HG03064 (cell line): ENCODE data around the gene PLSCR4.
"Not testable (repeated sequence)": the region's sequence is repeated elsewhere in the genome, so short reads cannot be mapped to it uniquely, and the experiment has no call there.

Source experiments
- ATAC-seq: cut with Tn5 transposase; IDR thresholded peaks from one replicate; pipeline ENCODE4 v1.9.1; 2021; ENCODE audit warnings: low read depth; ENCODE audit not compliant: unreplicated experiment

Gene PLSCR4, protein sequence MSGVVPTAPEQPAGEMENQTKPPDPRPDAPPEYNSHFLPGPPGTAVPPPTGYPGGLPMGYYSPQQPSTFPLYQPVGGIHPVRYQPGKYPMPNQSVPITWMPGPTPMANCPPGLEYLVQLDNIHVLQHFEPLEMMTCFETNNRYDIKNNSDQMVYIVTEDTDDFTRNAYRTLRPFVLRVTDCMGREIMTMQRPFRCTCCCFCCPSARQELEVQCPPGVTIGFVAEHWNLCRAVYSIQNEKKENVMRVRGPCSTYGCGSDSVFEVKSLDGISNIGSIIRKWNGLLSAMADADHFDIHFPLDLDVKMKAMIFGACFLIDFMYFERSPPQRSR

DNA sequence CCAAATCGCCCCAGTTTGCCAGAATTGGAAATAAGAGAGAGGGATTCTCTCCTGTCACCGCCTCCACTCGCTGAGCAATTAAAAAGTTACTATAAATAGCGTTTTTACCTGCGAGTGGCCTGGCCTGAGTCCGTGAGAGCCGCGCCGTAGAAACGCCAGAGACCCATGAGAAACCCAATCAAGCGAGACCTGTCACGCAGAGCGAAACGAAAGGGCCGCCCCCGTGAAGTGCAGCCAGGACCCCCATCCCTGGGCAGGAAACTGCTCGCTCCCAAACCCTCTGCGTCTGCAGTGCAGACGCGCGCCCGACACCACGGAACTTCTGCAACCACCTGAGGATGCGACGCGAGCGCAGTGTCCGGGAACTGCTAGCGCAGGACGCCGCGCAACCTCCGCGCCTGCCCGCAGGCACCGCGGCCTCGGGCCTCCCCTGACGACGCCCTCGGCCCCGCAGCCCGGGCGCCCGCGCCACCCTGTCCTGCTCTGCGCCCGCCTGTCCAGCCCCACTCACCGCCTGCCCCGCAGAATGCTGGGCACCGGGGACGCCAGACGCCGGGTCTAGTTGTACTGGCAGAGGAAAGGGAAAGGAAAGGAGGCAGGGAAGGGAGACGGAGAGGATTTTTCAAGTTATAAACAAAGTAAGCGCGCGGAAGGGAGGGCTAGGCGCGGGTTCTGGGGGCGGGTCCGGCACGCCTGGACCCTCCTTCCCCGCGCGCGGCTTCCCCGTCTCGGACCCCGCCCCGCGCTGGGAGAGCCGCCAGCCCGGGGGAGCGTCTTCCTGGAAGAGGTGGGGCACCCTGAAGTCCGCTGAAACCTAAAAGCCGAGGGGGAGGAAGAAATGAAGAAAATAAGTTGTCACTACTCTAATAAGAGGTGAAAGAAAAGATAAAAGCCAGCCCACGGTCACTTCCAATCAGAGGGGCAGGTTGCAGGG lies at the start of gene PLSCR4:
PLSCR4 (minus strand) TSS at position 657 of the 934 bp plus-strand sequence. CDS start 29,034 bp downstream, outside the sequence.
- no peak for ATAC-seq

DNA sequence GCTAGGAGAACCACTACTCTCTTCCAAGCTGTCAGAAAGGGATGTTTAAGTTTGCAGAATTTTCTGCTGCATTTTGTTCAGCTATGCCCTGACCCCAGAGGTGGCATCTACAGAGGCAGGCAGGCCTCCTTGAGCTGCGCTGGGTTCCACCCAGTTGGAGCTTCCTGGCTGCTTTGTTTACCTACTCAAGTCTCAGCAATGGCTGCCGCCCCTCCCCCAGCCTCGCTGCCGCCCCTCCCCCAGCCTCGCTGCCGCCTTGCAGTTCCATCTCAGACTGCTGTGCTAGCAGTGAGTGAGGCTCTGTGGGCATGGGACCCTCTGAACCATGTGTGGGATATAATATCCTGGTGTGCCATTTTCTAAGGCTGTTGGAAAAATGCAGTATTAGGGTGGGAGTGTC lies 42.5 kb upstream of the PLSCR4 start:
- ATAC-seq, result not testable (repeated sequence)

DNA sequence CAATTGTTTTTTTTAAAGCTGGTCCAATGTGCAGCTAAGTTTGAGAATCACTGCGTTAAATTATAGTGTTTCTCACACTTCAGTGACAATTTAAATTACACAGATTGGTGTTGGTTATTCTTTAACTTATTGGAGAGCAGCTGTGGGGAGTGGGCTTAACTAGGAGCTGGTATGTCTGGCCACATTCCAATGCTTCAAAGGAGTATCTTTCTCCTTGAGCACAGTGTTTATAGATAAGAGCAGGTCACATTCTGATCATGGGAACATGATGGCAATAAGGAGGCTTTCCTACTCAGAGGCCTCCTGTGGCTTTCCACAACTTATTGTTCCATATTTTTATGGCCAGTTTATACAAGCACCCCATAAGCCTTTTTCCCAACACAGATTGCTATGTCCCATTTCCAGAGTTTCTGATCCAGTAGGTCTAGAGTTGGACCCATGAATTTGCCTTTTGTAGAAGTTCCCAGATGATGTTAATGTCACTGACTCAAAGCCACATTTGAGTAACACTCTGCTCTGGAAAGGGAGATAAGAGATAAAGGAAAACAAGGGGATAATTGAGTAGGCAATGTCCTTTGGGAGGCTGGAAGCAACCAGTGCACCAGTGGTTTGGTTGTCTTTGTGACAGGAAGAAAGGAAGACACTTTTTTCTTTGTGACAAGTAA lies 33.0 kb upstream of the PLSCR4 start:
- ATAC-seq, result no peak

DNA sequence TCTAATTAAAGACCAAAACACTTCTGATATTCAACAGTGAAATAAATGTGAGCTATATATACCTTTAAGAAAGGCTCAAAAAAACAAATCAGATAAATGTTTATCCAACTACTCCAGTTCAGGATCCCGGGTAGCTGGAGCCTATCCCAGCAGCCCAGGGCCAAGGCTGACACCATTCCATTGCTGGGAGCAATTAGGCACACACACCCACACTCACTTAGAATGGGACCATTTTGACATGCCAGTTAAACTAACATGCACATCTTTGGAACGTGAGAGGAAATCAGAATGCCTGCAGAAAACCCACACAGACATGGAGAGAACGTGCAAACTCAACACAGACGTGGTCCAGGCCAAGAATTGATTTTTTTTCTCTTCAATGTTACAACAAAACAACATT lies 30.0 kb upstream of the PLSCR4 start:
- no peak for ATAC-seq

DNA sequence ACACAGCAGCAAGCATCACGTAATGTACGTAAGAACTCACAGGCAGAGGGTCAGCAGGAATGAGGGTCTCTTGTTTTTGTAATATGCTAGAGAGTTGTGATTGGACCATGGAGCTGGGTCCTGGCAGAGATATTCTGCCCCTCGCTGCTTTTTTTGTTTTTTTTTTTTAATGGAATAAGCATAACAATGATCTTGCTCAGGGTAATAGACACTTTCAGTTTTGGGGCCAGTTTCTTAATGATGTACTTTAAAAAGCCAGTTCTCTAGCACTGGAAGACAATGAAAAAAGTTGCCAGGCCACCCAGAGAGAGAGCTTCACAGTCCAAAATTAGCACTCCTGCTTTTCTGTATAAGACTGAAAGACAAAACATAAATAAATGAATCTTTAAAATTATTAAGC lies 29.0 kb upstream of the PLSCR4 start:
- ATAC-seq, result no peak

DNA sequence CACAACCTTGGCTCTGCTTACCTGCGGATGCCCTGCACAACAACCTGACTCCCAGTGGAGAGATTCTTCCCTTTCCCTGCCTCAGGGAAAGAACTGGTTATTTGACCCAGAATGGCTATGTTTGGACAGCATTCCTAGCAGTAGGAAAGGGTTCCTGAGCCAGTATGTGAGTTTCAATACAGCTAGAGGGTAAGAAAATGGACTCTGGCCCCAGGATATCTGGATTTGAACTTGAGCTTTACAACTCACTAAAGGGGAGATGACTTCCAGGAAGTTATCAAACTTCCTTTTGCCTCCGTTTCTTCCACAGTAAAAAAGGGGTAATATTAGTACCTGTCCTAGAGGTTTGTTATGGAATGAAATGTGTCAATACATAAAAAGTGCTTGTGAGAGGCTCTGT lies 28.1 kb upstream of the PLSCR4 start:
- no peak for ATAC-seq

DNA sequence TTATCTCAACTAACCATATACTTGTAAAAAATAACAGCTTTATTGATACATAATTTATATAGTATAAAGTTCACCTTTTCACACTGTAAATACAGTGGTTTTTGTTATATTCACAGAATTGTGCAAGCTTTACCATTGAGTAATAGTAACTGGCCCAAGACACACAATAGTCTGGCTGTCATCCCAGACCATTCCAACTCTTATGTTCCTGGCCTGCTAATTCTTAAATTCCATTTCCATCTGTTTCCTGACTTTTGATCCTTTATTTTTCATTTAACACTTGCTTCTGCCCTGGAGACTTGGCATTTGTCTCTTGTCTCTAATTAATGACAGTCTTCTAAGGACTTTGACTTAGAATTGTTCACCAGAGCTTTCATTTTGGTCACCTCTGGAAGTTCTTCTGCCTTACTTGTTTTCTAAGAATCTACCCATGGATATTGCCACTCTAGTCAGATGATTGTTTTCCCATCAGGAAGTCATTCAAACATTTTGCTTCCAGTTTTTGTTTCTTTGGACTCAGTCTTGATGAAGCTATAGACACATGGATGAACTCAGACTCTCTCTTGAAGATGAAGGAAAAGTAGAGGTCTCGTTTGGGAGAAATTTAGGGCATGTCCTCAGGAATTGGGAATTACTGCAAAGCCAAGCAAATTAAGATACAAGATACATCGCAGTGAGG lies 27.2 kb upstream of the PLSCR4 start:
- no peak for ATAC-seq

DNA sequence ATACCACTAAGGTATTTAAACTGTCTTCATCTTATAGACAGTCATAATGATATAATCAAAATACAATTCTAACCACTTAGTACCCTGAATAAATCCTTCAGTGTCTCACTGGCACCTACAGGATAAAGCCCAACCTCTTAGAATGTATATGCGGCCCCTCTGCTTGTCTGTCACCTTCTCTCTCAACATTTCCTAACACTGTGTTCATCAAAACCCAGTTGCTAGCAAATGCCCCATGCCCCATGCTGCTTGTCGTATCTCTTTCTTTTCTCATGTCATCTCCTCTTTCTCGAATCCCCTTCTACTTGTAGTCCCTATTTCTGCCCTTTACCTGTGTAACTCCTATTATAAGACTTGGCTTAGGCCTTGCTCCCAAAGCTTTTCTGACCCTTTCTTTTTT lies 24.6 kb upstream of the PLSCR4 start:
- ATAC-seq, result no peak

DNA sequence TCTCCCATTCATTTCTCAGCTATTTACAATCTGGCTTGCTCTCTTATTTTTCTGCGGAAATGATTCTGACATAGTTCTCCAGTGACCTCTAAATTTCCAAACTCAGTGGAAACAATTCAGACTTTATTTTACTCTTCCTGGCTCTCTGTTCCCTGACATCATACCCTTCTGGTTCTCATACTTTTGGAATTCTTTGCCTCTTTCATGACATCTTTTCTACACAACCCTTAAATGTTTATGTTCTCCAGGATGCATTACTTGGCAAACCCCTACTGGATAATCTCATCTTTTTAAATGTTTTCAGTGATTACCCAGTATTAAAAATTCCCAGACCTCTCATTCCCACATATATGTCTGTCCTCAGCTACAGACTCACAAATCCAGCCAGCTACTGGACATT lies 23.9 kb upstream of the PLSCR4 start:
- no peak for ATAC-seq

DNA sequence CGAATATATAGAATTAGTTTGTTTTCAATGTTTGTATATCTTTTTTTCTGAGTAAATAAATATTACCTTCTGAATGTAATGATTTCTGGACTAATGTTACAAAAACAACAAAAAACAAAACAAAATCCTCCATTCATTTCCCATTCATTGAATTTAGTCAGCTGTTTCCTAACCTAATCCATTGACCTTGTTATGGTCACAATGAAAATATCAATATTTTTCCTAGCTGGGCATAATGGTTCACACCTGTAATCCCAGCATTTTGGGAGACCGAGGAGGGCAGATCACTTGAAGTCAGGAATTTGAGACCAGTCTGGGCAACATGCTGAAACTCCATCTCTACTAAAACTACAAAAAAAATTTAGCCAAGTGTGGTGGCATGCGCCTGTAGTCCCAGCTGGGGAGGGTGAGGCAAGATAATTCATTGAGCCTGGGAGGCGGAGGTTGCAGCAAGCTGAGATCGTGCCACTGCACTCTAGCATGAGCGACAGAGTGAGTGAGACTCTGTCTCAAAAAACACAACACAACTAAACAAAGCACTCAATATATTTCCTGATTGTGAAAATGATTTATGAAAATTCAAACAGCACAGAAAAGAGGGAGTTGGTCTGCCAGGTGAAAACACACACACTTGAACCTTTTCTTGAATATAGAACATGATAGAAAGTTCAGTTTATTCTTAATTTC lies 23.0 kb upstream of the PLSCR4 start:
- ATAC-seq, result no peak

DNA sequence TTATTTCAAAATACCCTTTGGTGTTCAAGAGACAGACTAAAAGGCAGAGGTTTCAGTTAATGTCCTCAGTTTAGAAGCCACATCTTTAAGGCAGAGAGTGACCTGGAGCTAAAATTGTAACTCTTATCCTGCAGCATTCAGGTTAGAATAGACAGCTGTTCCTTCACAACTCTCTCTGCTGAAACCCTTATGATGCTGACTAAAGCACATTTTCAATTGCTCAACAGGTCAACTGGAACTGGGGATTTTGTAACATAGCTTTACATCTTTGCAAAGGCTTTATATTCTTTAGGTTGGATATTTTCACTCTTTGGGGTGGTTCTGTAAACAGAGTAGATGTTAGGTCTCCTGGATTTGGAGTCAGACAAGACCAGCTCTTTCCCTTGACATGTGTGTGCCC lies 20.3 kb upstream of the PLSCR4 start:
- no peak for ATAC-seq

DNA sequence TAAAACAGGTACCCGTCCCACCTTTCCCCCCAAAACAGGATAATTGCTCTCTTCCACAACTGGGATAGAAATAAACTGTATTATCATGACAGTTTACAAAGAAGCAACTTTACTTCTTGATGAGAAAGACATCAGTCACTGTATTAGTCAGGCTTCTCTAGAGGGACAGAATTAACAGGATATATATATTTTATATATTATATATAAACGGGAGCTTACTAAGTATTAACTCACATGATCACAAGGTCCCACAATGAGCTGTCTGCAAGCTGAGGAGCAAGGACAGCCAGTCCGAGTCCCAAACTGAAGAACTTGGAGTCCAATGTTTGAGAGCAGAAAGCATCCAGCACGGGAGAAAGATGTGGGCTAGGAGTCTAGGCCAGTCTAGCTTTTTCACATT lies 18.4 kb upstream of the PLSCR4 start:
- ATAC-seq, result no peak

DNA sequence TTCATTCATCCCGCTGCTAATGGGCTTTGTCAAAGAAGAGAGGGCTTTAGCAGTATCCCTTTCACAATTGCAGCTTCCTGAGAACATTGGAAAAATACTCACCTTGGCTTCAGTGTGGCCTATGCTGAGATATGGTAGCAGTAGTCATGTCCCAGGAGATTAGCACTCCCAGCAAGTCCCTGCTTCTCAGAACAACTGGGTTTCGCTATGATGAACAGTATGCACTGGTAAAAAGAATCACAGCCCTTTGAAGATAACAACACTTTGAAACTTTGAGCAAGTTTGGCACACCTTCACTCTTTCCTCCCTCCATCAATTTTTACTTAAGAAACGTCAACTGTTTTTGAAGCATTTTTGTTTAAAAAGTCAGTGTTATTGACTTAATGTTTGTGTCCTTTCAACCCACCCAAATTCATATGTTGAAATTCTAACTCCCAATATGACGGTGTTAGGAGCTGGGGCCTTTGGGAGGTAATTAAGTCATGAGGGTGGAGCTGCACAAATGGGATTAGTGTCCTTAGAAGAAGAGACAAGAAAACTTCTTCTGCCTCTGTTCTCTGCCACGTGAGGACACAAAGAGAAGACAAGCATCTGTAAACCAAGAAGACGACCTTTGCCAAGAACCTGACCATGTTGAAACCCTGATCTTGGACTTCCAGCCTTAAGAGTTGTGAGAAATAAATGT lies 17.8 kb upstream of the PLSCR4 start:
- no peak for ATAC-seq

DNA sequence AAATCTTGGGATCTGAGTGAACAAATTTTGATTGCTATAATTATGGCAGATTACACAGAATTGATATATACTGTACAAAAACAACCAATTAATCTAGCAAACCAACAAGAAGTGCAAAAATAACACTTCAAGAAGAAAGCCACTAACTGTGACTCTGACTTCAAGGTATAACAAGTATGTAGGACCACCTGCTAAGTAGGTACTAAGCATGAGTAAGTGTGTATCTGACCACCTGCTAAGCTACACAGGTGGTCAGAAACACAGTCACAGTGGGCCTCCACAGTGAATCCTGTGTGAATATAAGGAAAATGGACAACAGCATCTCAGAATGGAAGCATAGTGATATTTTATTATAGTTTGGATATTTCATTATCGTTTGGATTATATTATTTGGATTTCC lies 14.8 kb upstream of the PLSCR4 start:
- no peak for ATAC-seq

DNA sequence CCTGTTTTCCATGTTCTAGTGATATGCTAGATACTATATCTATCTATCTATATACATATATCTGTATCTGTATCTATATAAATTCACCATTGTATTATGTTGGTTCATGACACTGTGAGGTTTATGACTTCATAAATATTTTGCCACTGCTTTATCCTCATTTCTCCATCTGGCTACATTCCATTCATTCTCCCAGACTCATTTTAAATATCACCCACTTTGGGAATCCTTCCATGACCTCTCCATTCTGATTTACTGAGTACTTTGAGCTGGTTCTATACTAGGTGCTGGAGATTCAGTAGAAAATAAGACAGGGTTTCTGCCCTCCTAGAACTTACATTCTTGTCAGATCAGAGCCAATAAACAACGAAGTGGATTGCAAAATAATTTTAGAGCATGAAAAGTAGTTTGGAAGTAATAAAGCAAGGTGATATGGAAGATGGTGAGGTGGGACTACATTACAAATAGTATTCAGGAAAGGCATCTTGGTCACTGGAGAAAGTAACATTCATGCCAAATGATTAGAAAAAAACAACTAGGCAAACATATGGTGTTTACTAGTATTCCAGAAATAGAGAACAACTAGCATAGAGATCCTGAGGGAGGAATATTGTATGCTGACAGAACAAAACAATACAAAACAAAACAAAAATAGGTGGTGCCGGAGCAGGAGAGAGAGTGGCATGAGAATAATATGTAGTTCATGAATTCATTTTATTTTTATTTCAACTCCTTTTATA lies 11.6 kb upstream of the PLSCR4 start:
- no peak for ATAC-seq

DNA sequence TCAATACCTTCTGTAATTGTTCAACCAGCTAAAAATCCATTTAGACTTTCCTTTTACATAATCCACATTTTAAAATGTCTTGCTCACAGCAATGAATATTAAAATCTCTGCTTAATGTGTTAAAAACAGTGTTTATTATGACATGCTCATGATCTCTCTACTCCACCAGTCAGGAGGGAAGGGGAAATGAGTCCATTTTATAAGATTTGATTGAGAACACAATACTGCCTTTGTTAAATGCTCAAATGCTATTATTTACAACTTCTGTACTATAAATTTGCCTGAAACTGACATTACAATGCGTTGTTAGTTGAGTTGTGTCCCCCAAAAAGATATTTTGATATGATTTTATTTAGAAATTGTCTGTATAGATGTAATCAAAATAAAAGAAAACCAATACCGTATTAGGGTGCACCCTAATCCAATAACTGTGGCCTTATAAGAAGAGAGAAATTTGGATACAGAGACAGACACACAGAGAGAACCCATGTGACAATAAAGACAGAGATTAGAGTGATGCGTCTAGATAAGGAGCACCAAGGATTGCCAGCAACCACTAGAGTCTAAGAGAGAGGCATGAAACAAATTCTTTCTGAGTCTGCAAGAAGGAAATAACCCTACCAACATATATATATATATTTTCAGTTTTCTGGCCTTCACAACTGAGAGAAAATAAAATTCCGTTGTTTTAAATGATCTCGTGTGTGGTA lies 9.1 kb upstream of the PLSCR4 start:
- ATAC-seq, result no peak

DNA sequence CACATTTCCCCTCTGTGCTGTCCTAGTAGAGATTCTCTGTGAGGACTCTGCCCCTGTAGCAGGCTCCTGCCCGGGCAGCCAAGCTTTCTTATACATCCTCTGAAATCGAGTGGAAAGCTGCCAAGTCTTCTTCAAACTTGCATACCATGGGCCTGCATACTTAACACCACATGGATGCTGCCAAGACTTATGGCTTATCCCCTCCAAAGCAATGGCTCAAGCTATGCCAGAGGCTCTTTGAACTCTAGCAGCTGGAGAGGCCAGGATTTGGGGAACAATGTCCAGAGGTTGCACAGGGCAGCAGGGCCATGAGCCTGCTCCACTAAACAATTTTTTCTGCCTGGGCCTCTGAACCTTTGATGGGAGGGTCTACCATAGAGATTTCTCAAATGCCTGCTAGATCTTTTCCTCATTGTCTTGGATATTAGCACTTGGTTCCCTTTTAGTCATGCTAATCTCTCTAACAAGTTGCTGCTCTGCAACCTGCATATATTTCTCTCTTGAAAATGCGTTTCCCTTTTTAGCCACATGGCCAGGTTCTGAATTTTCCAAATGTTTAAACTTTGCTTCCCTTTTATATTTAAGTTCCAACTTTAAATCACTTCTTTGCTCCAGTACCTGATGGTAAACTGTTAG lies 6.1 kb upstream of the PLSCR4 start:
- no peak for ATAC-seq

DNA sequence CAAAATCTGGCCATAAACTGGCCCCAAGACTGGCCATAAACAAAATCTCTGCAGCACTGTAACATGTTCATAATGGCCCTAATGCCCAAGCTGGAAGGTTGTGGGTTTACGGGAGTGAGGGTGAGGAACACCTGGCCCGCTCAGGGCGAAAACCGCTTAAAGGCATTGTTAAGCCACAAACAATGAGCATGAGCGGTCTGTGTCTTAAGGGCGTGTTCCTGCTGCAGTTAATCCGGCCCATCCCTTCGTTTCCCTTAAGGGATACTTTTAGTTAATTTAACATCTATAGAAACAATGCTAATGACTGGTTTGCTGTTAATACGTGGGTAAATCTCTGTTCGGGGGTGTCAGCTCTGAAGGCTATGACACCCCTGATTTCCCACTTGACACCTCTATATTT lies 1.5 kb upstream of the PLSCR4 start:
- not testable (repeated sequence) for ATAC-seq
